Activated CD8-positive, alpha-beta memory T cell treated with anti-CD3 and anti-CD28 coated beads for 1 hour (primary cell): ENCODE measurements around the gene PPFIBP1.
"Not testable (repeated sequence)": the region's sequence is repeated elsewhere in the genome, so short reads cannot be mapped to it uniquely, and the experiment has no call there.

Experiments used
- DNase-seq, 2 donors: peaks; one replicate each; pipeline ENCODE4 v3.0.0-alpha.2; 2020; ENCODE audit warnings: low read depth in 1 of 2; ENCODE audit errors: extremely low read depth in 1 of 2

Gene PPFIBP1

GRCh38 chr12:27703720-27704452 lies 179.9 kb downstream of the PPFIBP1 start:
- DNase-seq, result peak; percentile 37 to 45

GRCh38 chr12:27705263-27705662 lies 181.3 kb downstream of the PPFIBP1 start:
- DNase-seq, result no peak

- no peak for DNase-seq
Observed at GRCh38 chr12:27707216-27707615, 183.2 kb downstream of the PPFIBP1 start.

GRCh38 chr12:27709212-27709931 lies 185.4 kb downstream of the PPFIBP1 start:
- DNase-seq, result no peak

GRCh38 chr12:27709932-27710591 lies 186.1 kb downstream of the PPFIBP1 start:
- no peak for DNase-seq

GRCh38 chr12:27710592-27711316 lies 186.7 kb downstream of the PPFIBP1 start, which contains the start of gene MRPS35:
MRPS35 (plus strand) TSS chr12:27710832; CDS start chr12:27710844, 12 bp downstream.
- DNase-seq, result peak; percentile 74 to 85

- no peak for DNase-seq
Observed at GRCh38 chr12:27711317-27711682, 187.3 kb downstream of the PPFIBP1 start.

- no peak for DNase-seq
Observed at GRCh38 chr12:27711967-27712366, 188.0 kb downstream of the PPFIBP1 start.

GRCh38 chr12:27723212-27723611 lies 199.2 kb downstream of the PPFIBP1 start:
- DNase-seq, result no peak

GRCh38 chr12:27730097-27730588 lies 206.1 kb downstream of the PPFIBP1 start:
- DNase-seq, result no peak

- DNase-seq, result no peak
Observed at GRCh38 chr12:27732281-27732680, 208.3 kb downstream of the PPFIBP1 start.

- peak in 1 of 2 donors; percentile 15 for DNase-seq
Observed at GRCh38 chr12:27733052-27733656, 209.1 kb downstream of the PPFIBP1 start.

- DNase-seq, result no peak
Observed at GRCh38 chr12:27733791-27734190, 209.8 kb downstream of the PPFIBP1 start.

GRCh38 chr12:27734321-27734720 lies 210.3 kb downstream of the PPFIBP1 start:
- DNase-seq, result not testable (repeated sequence)

GRCh38 chr12:27743601-27744000 lies 219.6 kb downstream of the PPFIBP1 start:
- no peak for DNase-seq
